Epithelial cell of esophagus (primary cell): Measurements from ENCODE around the gene PEAK3.

Experiments
- DNase-seq: peaks from one replicate; pipeline ENCODE4 v3.0.0; 2010; ENCODE audit warnings: low read depth
- H3K4me3 ChIP-seq: 2 replicates; pipeline ENCODE4 v1.5.1; 2011; ENCODE audit warnings: mild to moderate bottlenecking, low read length, control low read depth
- CTCF ChIP-seq: IDR thresholded peaks from 2 replicates; pipeline ENCODE4 v1.5.1; 2011; ENCODE audit warnings: low read depth, mild to moderate bottlenecking, low read length, control low read depth, inconsistent platforms; ENCODE audit not compliant: insufficient read depth; ENCODE audit errors: missing control alignments

PEAK3 gene

DNA sequence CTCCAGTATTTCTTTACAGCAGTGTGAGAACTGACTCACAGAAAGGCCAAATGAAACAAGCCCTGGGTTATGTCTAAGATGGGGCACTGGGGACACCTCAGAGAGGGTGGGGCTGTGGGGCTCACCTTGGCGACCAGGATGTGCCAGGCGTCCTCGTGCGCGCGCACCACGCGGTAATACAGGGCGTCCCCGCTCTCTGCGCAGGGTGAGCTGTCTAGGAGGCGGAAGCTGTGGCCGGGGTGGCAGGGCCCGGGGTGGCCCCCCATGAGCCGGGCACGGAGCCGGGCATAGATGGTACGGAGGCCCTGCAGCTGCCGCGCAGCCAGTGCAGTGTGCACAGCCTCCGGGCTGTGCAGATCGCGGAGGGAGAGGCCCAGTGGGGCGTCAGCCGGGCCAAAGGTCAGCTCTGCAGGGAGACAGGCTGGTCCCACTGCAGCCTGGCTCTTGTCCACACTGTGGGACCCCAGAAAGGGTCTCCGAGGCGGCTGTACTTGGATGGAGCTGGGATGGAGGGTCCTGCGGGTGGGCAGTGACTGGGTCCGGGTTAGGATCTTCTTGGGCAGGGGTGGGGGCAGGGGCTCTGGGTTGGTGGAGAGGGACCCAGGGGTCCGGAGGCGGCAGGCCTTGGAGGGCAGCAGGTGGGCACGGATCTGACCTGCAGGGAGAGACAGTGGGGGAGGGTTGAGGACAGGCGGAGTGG, 3.4 kb downstream of the PEAK3 start:
- TF ChIP-seq CTCF, result no peak
- no peak for DNase-seq
- no peak overlapping the region for H3K4me3 ChIP-seq

- no peak for DNase-seq
- H3K4me3 ChIP-seq, result no peak overlapping the region
- TF ChIP-seq CTCF, result no peak
Measured at GRCh38 chr19:2277138-2277537, 4.8 kb downstream of the PEAK3 start.

DNA sequence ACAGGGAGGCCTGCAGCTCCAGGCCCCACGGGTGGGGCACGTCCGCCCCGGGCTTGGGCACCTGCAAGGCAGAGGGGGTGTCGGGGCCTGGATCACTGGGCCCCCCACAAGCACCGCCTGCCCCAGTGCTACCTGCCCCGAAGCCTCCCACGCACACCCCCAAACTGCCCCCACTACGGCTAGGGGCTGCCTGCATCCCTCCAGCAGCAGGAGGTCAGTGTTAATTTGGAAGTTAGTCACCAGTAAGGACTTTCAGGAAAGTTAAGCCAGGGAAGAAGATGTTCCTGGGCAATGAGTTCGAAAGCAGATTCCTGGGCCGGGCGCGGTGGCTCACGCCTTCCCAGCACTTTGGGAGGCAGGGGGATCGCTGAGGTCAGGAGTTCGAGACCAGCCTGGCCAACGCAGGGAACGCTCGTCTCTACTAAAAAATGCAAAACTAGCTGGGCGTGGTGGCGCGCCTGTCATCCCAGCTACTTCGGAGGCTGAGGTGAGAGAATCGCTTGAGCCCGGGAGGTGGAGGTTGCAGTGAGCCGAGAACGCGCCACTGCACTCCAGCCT, 5.5 kb downstream of the PEAK3 start:
- no peak for DNase-seq
- H3K4me3 ChIP-seq, result no peak overlapping the region

GRCh38 chr19:2275588-2276428, 6.2 kb downstream of the PEAK3 start:
- DNase-seq, result no peak
- H3K4me3 ChIP-seq, result no peak overlapping the region
- TF ChIP-seq CTCF, result no peak

More for the DNA sequence above, 5.5 kb downstream of the PEAK3 start:
- TF ChIP-seq CTCF, result no peak

GRCh38 chr19:2274931-2275535, 6.9 kb downstream of the PEAK3 start:
- peak; percentile 66 for DNase-seq
- no peak overlapping the region for H3K4me3 ChIP-seq
- peak; percentile 66 for TF ChIP-seq CTCF

DNA sequence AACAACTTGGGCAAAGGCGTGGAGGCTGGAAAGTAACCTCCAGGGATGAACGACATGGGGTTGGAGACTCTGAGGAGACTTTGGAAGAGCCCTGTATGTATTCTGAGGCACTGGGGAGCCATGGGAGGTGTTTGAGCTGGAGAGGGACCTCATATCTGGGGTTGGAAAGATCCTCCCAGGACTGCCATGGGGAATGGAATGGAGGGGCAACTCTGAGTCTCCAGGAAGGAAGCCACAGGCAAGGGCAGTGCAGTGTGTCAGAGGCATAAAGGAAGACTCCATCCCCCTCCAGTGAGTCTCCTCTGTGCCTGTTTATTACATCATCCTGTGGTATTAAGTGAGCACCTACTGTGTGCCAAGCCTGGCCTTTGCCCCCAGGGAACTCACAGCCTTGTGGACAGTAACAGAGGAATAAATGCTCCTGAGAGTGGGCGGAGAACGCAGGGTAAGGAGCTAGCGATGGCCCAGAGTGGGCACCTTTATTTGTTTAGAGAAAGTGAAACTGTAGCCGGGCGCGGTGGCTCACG, 7.7 kb downstream of the PEAK3 start:
- no peak for TF ChIP-seq CTCF
- no peak overlapping the region for H3K4me3 ChIP-seq

More for the DNA sequence above, 7.7 kb downstream of the PEAK3 start:
- DNase-seq, result no peak
